ELF-1 (cell line): ENCODE data around the gene ZRANB1.

Experiments
- DNase-seq: peaks from one replicate; pipeline ENCODE4 v3.0.0-alpha.2; 2016; ENCODE audit warnings: low read depth, low spot score

The ZRANB1 gene

GRCh38 chr10:124918906-124919305 is 23.0 kb upstream of the ZRANB1 start:
- DNase-seq = no peak

GRCh38 chr10:124921261-124921660 is 20.7 kb upstream of the ZRANB1 start:
- DNase-seq = no peak

DNA sequence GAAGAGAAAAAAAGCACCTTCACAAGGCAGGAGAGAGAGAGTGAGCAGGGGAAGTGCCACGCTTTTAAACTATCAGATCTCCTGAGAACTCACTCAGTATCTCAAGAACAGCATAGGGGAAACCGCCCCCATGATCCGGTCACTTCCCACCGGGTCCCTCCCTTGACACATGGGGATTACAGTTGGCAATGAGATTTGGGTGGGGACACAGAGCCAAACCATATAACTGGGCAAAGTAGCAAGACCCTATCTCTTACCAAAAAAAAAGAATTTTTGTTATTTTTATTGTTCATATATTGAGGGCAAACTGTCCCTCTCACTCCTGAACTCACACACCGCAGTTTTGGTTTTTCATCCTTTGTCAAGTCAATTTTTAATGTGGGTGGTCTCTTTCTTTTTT is 18.2 kb upstream of the ZRANB1 start:
- DNase-seq = no peak

DNA sequence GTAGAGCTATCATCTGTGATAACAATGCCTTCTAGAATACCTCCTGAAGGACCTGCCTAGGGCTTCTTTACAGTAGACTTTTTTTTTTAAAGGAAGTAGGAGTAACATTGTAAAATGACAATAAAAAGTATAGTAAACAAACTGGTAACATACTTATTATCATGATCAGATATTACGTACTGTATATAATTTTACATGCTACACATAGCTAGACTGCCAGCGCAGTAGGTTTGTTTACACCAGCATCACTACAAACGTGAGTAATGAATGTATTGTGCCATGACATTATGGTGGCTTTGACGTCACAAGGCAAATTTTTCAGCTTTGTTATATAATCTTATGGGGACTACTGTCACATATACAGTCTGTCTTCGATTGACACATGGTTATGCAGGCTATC is 15.4 kb upstream of the ZRANB1 start:
- DNase-seq = no peak

DNA sequence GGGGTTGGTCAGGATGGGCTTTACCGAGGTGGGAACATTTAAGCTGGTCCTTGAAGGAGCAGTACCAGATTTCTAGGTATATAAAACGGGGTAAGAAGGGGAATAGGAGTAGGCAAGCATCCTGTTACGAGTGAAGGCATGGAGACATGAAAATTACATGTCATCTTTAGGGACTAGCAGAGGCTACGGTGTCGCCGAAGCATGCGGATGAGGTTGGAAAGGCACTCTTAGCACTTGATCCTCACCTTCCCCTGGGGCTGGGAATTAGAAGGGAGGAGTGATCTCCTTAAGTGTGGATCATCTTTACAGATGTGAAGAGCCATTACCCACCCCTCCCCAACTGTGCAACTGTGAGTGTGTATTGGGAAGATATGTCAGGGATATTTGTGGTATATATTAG is 13.8 kb upstream of the ZRANB1 start:
- no peak for DNase-seq

GRCh38 chr10:124928545-124928944 is 13.4 kb upstream of the ZRANB1 start:
- DNase-seq = no peak

DNA sequence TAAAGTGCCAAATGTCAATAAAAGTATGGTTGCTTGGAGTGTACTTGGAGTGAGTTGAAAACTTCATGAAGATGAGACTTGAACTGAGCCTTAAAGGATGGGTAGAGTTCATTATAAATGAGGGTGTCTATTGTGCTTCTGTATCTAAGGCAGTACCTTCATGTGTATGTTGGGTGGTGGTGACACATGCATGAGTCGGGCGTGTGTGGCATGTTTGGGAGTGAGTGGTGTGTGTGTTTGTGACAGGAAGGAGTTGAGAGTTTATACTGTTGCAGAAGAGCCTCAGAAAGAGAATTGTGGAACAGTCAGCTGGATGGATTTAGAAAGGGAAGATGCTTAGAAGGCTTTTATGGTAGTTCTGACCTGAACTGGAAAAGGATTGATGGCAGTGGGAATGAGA is 6.0 kb upstream of the ZRANB1 start:
- DNase-seq = no peak

DNA sequence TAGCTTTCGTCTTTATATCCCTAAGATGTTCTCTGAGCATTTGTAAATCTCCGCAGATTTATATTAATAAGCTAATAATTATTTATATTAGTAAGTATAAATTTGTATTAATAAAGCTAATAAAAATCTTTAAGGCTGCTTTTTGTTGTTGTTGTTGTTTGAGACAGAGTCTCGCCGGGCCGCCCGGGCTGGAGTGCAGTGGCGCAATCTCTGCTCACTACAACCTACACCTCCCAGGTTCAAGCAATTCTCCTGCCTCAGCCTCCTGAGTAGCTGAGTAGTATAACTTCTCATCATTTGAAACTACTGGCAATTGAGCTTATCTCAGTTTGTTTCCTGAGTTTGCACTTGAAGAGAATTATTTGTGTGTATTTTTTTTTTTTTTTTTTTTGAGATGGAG is 5.1 kb upstream of the ZRANB1 start:
- no peak for DNase-seq

DNA sequence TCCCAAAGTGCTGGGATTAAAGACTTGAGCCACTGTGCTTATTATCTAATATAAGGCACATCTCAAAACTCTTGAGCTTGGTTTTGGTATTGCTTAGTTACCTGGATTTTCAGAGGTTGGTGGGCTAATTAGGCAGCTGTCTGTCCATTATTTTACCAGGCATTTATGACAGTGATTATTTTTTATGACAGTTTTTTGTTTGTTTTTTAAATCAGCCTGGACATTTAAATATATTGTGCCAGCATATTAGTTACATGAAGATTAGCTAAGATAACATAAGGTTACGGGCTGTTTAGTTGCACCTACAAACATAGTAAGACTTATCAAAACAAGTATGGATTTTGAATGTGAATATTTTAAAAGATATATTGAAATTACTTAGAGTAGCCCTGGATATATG is 2.6 kb upstream of the ZRANB1 start:
- DNase-seq = no peak

DNA sequence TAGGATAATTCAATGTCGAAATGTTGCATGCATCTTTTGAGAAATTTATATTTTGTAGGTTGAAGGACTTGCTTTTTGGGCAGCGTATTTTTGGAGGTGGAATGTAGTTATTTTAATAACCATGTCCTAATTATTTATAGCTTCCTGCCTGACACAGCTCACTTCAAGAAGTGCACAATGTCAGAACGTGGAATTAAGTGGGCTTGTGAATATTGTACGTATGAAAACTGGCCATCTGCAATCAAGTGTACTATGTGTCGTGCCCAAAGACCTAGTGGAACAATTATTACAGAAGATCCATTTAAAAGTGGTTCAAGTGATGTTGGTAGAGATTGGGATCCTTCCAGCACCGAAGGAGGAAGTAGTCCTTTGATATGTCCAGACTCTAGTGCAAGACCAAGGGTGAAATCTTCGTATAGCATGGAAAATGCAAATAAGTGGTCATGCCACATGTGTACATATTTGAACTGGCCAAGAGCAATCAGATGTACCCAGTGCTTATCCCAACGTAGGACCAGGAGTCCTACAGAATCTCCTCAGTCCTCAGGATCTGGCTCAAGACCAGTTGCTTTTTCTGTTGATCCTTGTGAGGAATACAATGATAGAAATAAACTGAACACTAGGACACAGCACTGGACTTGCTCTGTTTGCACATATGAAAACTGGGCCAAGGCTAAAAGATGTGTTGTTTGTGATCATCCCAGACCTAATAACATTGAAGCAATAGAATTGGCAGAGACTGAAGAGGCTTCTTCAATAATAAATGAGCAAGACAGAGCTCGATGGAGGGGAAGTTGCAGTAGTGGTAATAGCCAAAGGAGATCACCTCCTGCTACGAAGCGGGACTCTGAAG is 620 bp downstream of the ZRANB1 start:
- DNase-seq = no peak

DNA sequence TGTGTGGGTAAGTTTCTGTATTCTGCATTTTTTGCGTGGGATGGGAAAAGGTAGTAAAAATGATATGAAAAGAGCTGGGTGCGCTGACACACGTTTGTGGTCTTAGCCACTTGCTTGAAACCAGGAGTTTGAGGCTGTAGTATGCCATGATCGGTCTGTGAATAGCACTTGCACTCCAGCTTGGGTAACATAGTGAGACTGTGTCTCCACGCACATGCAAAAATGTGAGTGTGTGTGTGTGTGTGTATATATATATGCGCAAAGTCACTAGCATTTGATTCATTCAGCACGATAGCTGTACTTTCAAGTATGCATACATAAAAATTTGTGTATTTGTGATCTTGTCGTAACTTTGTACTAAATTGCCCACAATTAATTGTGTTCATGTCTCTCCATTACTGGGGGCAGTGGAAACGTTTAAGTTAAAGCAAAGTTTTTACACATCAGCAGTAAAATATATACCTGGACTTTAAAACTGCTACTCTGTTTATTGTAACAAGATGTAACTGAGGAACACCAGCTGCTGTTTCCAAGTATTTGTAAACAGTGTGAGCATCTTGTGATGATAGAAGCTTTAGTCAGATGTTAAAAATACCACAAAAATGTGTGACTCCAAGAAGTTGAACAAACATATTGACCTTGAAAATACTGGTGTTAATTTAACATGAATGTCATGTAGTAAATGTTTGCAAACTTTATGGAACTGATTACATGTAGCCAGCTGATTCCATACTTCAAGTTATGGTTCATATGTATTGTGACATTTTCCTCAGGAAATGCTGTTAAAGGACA is 1.6 kb downstream of the ZRANB1 start:
- no peak for DNase-seq

DNA sequence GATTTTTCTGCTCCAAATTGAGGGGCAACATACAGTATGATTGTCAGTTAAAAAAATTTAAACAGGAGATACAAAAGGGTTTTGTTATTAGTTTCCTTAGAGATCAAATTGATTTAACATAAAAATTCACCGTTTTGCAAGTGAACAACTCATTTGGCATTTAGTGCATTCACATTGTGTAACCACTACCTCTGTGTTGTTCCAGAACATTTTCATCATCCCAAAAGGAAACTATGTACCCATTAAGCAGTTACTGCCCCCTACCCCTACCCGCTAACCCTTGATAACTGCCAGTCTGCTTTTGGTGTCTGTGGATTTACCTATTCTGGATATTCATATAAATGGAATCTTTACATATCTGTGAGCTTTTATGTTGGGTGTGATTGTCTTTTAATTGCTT is 3.1 kb downstream of the ZRANB1 start:
- no peak for DNase-seq

DNA sequence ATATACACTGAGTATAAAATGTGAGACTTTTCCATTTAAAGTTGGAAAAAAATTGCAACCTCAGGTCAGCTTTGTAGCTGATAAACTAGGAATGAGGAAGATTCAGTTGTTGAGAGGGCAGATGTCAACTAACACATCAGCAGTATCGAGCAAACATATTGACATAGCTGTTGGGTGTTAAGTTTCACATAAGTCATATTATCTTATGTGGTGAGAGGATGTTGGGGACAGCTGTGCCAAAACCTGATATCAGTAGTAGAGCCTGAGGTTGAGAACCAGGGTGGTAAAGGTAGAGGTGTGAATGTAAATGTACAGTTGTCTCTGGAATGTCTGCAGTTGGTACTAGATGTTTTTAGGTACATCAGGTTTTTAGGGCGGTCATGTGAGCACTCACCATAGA is 5.0 kb downstream of the ZRANB1 start:
- no peak for DNase-seq

DNA sequence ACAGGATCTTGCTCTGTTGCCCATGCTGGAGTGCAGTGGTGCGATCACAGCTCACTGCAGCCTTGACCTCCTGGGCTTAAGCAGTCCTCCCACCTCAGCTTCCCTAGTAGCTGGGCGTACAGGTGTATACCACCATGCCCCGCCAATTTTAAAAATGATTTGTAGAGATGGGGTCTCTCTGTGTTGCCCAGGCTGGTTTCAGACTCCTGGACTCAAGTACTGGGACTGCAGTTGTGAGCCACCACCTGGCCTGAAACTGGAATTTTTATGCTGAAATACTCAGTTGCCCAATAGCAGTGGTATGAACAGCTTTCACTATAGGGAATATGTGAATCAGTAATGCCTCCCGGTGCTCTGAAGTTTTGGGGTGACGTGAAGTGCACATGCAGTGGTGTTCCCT is 7.6 kb downstream of the ZRANB1 start:
- DNase-seq = no peak

DNA sequence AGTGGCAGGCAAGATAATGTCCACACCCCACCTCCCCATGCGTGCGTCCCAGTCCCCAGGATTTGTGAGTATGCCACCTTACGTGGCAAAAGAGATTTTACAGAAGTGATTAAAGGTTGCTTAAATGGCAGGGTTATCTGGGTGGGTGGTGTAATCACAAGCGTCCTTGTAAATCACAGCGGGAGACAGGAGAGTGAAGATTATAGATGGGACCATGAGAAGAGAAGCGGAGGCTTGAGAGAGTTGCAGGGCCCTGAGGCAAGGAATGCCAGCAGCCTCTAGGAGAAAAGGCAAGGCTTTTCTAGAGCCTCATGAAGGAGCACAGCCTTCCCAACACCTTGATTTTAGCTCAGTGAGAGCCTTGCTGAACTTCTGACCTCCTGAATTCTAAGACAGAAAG is 10.2 kb downstream of the ZRANB1 start:
- DNase-seq = peak; percentile 85

GRCh38 chr10:124953421-124953820 is 11.5 kb downstream of the ZRANB1 start:
- no peak for DNase-seq

DNA sequence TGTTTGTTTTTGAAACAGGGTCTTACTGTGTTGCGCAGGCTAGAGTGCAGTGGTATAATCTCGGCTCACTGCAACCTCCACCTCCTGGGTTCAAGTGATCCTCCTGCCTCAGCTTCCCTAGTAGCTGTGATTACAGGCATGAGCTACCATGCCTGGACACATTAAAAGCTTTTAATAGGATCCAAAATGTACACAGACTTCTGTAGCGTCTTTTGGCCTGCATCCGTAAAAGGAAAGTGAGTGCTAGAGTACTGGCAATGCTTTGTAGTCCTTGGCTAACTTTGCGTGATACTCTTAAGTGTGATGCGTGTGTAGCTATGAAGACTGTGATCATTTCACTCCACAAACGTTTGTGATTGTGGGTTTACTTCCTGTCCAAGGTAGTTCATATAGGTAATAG is 13.3 kb downstream of the ZRANB1 start:
- no peak for DNase-seq

DNA sequence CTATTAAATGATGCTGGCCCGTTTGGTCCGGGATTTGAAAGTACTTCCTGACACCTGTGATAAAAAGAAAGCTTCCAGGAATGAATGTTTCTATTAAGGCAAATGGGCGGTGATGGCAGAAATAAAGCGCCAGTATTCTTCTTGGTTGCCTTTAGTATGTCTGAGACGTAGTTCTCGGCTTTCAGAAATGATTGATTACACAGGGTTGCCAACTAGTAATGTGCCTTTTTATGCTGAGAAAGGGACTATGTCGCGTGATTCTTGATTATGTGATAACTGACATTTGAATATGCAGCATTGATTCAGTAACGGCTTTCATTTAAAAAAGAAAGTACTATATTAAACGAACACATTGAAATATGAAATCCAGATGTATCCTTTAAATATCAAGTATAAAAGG is 13.9 kb downstream of the ZRANB1 start:
- no peak for DNase-seq

GRCh38 chr10:124956764-124957163 is 14.8 kb downstream of the ZRANB1 start:
- no peak for DNase-seq

DNA sequence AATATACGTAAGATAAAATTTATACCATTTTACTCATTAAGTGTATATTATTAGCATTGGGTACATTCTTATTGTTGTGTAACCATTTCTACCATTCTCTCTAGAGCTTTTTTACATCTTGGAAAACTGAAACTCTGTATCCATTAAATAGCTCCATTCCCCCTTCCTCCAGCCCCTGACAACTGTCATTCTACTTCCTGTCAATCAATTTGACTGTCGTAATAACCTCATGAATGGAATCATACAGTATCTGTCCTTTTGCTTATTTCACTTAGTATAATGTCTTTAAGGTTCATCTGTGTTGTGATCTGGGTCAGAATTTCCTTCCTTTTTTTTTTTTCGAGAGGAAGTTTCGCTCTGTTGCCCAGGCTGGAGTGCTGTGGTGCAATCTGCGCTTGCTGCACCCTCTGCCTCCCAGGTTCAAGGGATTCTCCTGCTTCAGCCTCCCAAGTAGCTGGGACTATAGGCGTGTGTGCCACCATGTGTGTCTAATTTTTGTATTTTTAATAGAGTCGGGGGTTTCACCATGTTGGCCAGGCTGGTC is 15.6 kb downstream of the ZRANB1 start:
- no peak for DNase-seq

GRCh38 chr10:124959564-124959963 is 17.6 kb downstream of the ZRANB1 start:
- DNase-seq = no peak

DNA sequence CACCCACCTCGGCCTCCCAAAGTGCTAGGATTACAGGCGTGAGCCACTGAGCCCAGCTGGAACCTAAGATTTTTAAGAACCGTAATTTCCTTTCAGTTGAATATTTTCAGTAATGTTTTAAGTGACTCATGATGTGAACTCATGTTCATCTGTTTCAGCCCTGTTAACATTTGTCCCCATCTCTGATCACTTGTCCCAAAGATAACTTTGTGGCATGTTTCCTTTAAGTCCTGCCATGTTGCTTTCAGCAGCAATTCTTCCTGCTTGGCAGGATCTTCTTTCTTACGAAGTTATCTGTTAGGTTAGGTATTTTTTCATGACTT is 19.3 kb downstream of the ZRANB1 start:
- no peak for DNase-seq

DNA sequence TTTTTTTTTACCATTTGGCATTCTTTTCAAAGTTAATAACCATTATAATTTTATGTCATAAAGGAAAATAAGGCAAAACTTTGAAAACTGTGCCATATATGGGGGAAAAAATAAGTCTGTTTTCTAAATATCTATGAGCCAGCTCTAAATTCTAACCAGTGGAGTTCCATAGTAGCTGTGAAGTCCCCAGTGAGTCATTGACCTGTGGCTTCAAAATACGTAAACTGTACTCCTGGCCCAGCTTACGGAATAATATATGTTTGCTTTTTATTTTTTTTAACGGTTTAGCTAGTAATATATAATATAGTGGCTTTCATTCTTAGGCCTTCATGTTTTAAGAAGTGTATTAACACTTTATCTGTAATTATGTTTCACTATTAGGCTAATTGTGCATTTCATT is 20.5 kb downstream of the ZRANB1 start:
- no peak for DNase-seq
